Adrenal gland (tissue), 12 donors: ENCODE data around the gene IL1RAPL1. TPM values are rescaled to one million over a fixed set of nuclear protein-coding genes. Genes with fewer than 3 reads are reported as not detected.

Source experiments
- DNase-seq, 7 donors: peaks; one replicate each; pipeline ENCODE4 v3.0.0-alpha.2; 2019 to 2020
- H3K27ac ChIP-seq, 5 donors: fragments of 200-600 bp; sonication (generic) in 4 of 5; 1 replicate in 3 of 5; 2 replicates in 2 of 5; pipeline versions ENCODE4 v1.5.1 to v1.8.0; 2016 to 2020; ENCODE audit warnings: mild to moderate bottlenecking in 1 of 5
- H3K27me3 ChIP-seq: fragments of 200-600 bp; 2 replicates; pipeline ENCODE4 v1.8.0; 2021
- H3K36me3 ChIP-seq, 2 donors: fragments of 200-600 bp; replicated peaks in 1 of 2; 1 replicate in 1 of 2; 2 replicates in 1 of 2; pipeline versions ENCODE4 v1.5.1 to v1.8.0; 2018 to 2022
- H3K4me1 ChIP-seq, 2 donors: fragments of 200-600 bp; replicated peaks in 1 of 2; 1 replicate in 1 of 2; 2 replicates in 1 of 2; pipeline versions ENCODE4 v1.5.1 to v1.8.0; 2018 to 2021
- H3K4me3 ChIP-seq, 4 donors: fragments of 200-600 bp; sonication (generic) in 3 of 4; one replicate each; pipeline ENCODE4 v1.5.1; 2016 to 2018
- H3K9me3 ChIP-seq, 3 donors: fragments of 200-600 bp; sonication (generic) in 1 of 3; replicated peaks in 1 of 3; 1 replicate in 2 of 3; 2 replicates in 1 of 3; pipeline versions ENCODE4 v1.5.1 to v1.8.0; 2016 to 2021
- CTCF ChIP-seq, 6 experiments: fragments of 450-650 bp in 4 of 6; fragments of 200-600 bp in 2 of 6; sonication (generic) in 1 of 6; IDR thresholded peaks; 1 replicate in 5 of 6; 2 replicates in 1 of 6; pipeline versions ENCODE4 v1.5.1 to v1.8.0; 2016 to 2021; ENCODE audit warnings: antibody characterized with exemption in 6 of 6, mild to moderate bottlenecking in 2 of 6, moderate library complexity in 1 of 6
- POLR2A ChIP-seq, 2 donors: fragments of 450-650 bp; IDR thresholded peaks; one replicate each; pipeline ENCODE4 v1.6.1; 2017; ENCODE audit warnings: antibody characterized with exemption in 2 of 2, mild to moderate bottlenecking in 2 of 2, moderate library complexity in 1 of 2
- WGBS, 4 donors: extraction: QIAGEN DNeasy Blood & Tissue Kit in 2 of 4; methylation state at CpG; one replicate each; pipeline versions ENCODE4 v1.1.5 to v1.1.7; 2013 to 2017; 5-methylcytosine and 5-hydroxymethylcytosine counted together
- intact Hi-C, 2 donors: fragments of 100-400 bp; cut with DNase I; formaldehyde crosslinking; loops; one replicate each; pipeline versions ENCODE4 v1.14.1 to v1.15.0; 2022 to 2023
- polyA plus RNA-seq, 3 donors: library from polyadenylated mRNA; stranded (reverse); fragments of 200-250 nt in 2 of 3; fragments of 350-450 nt in 1 of 3; fragmentation: Illumina TruSeq in 1 of 3; extraction: RNeasy Lipid Tissue Mini Kit (QIAGEN cat#74804) in 1 of 3; gene quantifications; one replicate each; pipeline ENCODE4 v1.2.3, GENCODE V29; 2013 to 2014
- total RNA-seq, 9 donors: library from RNA; depleted of rRNA in 4 of 9; stranded (reverse); fragments of >200 nt in 4 of 9; fragments of 120-200 nt in 1 of 9; fragmentation: NEBNext Ultra II Directional in 1 of 9; extraction: Animal tissue kit (Norgen Biotek cat#: 25700) in 1 of 9; gene quantifications; one replicate each; pipeline versions ENCODE4 v1.1.0 to v1.2.4, GENCODE V29; 2013 to 2023
- donor health status: healthy with polysubstance abuse.
- donor health status: Bipolar disorder and iron deficiency.
- donor health status: DM: yes; HTN: yes; CAD: no.
- donor health status: DM: no; HTN: no; CAD: no.
- donor health status: DM: no; HTN: no; CAD: no.
- donor health status: DM: yes; HTN: yes; CAD: no.

IL1RAPL1 gene
- total and polyA plus RNA-seq, 12 donors: 1.1 TPM; not detected in 11

GRCh38 chrX:29275928-29276327 is 688.7 kb downstream of the IL1RAPL1 start:
- H3K4me1 ChIP-seq: no peaks in the 10 kb centered on the region
- intact Hi-C loops: no loop called here
- H3K27ac ChIP-seq: no peak overlapping the region
- DNase-seq: no peak
- H3K36me3 ChIP-seq: no peaks in the 10 kb centered on the region
- peaks cover 11% of the 10 kb centered on the region for H3K27me3 ChIP-seq
- no peaks in the 10 kb centered on the region for H3K9me3 ChIP-seq
- no peak for TF ChIP-seq CTCF (IDR thresholded peaks at IDR 0.05)
- TF ChIP-seq POLR2A (IDR thresholded peaks at IDR 0.05): no peak
- H3K4me3 ChIP-seq: no peak overlapping the region

DNA sequence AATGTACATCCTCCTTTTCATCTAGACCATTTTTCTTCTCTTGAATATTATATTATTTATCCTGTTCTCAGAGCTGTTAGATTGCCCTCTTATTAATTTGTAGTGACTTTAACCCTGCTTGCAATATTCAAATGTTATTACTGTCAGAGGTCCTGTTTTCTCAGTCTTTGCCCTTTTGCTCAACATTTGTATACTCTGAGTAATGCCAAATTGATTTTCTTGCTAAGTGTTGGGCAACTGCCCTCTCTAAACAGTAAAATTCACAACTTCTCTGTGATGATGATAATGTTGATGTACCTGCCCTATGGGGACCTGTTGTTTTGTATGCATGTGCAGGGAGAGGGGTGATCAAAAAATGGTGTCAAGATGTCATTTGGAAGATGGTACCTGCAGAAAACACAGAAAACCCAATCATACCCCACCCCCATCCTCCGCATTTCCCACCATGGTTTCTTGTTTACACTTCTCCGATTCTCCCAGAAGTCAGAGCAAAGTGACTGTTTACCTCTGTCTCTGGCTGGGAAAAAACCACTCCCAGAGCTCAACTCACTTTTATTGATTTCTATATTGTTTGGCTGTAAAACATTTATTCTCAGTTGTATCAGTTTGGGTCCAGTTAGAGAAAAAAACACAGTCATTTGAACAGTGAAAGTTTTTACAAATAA is 694.0 kb downstream of the IL1RAPL1 start:
- no peak overlapping the region for H3K4me3 ChIP-seq
- H3K9me3 ChIP-seq: no peaks in the 10 kb centered on the region
- WGBS, 4 donors: 80 to 93% (median 86%) methylated on average over 2 of the region's 2 CpGs
- intact Hi-C loops: no loop called here
- H3K4me1 ChIP-seq: no peaks in the 10 kb centered on the region
- H3K36me3 ChIP-seq: no peaks in the 10 kb centered on the region
- peaks cover 11% of the 10 kb centered on the region for H3K27me3 ChIP-seq
- no peak for DNase-seq
- no peak overlapping the region for H3K27ac ChIP-seq
- no peak for TF ChIP-seq POLR2A (IDR thresholded peaks at IDR 0.05)
- no peak for TF ChIP-seq CTCF (IDR thresholded peaks at IDR 0.05)

GRCh38 chrX:29285664-29286063 is 698.4 kb downstream of the IL1RAPL1 start:
- WGBS, 4 donors: 60 to 78% (median 73%) methylated on average over 2 of the region's 2 CpGs
- DNase-seq: no peak
- H3K36me3 ChIP-seq: no peaks in the 10 kb centered on the region
- H3K9me3 ChIP-seq: no peaks in the 10 kb centered on the region
- no peak overlapping the region for H3K27ac ChIP-seq
- TF ChIP-seq POLR2A (IDR thresholded peaks at IDR 0.05) (no peak), CTCF (IDR thresholded peaks at IDR 0.05) (no peak)
- intact Hi-C loops: no loop called here
- H3K4me3 ChIP-seq: no peak overlapping the region
- H3K27me3 ChIP-seq: peaks cover 6% of the 10 kb centered on the region
- no peaks in the 10 kb centered on the region for H3K4me1 ChIP-seq

GRCh38 chrX:29295987-29296680 is 708.9 kb downstream of the IL1RAPL1 start:
- Histone ChIP-seq H3K9me3 (no peaks in the 10 kb centered on the region), H3K4me1 (no peaks in the 10 kb centered on the region), H3K27me3 (no peaks in the 10 kb centered on the region), H3K4me3 (no peak overlapping the region), H3K27ac (no peak overlapping the region), H3K36me3 (no peaks in the 10 kb centered on the region)
- WGBS, 4 donors: 59 to 85% (median 69%) methylated on average over 1 of the region's 1 CpG
- TF ChIP-seq POLR2A (IDR thresholded peaks at IDR 0.05) (no peak), CTCF (IDR thresholded peaks at IDR 0.05) (no peak)
- intact Hi-C loops: no loop called here
- DNase-seq: no peak
